HG02678 (cell line): Measurements from ENCODE around the gene SGPP2.
"Not testable (repeated sequence)": the region's sequence is repeated elsewhere in the genome, so short reads cannot be mapped to it uniquely, and the experiment has no call there.

Source experiments
- ATAC-seq: cut with Tn5 transposase; IDR thresholded peaks from one replicate; pipeline ENCODE4 v1.9.1; 2021; ENCODE audit warnings: mild to moderate bottlenecking, moderate library complexity; ENCODE audit not compliant: unreplicated experiment

The SGPP2 gene

GRCh38 chr2:222424729-222425671 lies 657 bp downstream of the SGPP2 start:
- ATAC-seq, result peak; percentile 19

- peak; percentile 54 for ATAC-seq
These were observed 3.4 kb downstream of the SGPP2 start for GRCh38 chr2:222427646-222428301.

- no peak for ATAC-seq
These were observed 5.7 kb downstream of the SGPP2 start for GRCh38 chr2:222430071-222430470.

GRCh38 chr2:222430681-222431080 lies 6.3 kb downstream of the SGPP2 start:
- no peak for ATAC-seq

- no peak for ATAC-seq
These were observed 7.5 kb downstream of the SGPP2 start for GRCh38 chr2:222431869-222432268.

GRCh38 chr2:222433332-222434173 lies 9.2 kb downstream of the SGPP2 start:
- peak; percentile 78 for ATAC-seq

- ATAC-seq, result peak; percentile 43
These were observed 9.9 kb downstream of the SGPP2 start for GRCh38 chr2:222434204-222434603.

- ATAC-seq, result not testable (repeated sequence)
These were observed 11.2 kb downstream of the SGPP2 start for GRCh38 chr2:222435400-222436039.

GRCh38 chr2:222436040-222436413 lies 11.7 kb downstream of the SGPP2 start:
- ATAC-seq, result no peak

GRCh38 chr2:222439692-222440091 lies 15.3 kb downstream of the SGPP2 start:
- ATAC-seq, result no peak

GRCh38 chr2:222440673-222441422 lies 16.5 kb downstream of the SGPP2 start:
- ATAC-seq, result no peak

GRCh38 chr2:222442665-222443064 lies 18.3 kb downstream of the SGPP2 start:
- ATAC-seq, result no peak

- no peak for ATAC-seq
These were observed 20.9 kb downstream of the SGPP2 start for GRCh38 chr2:222445227-222445626.

GRCh38 chr2:222447131-222447530 lies 22.8 kb downstream of the SGPP2 start:
- ATAC-seq, result no peak

GRCh38 chr2:222448748-222449181 lies 24.4 kb downstream of the SGPP2 start:
- ATAC-seq, result no peak

GRCh38 chr2:222450021-222450420 lies 25.7 kb downstream of the SGPP2 start:
- ATAC-seq, result no peak

GRCh38 chr2:222451224-222451674 lies 26.9 kb downstream of the SGPP2 start:
- peak; percentile 100 for ATAC-seq

- no peak for ATAC-seq
These were observed 28.1 kb downstream of the SGPP2 start for GRCh38 chr2:222452422-222452950.

- ATAC-seq, result no peak
These were observed 32.2 kb downstream of the SGPP2 start for GRCh38 chr2:222456479-222457077.
